ENCODE results near the gene NTRK3. TPM values are rescaled to one million over a fixed set of nuclear protein-coding genes. Genes with fewer than 3 reads are reported as not detected.

NTRK3 gene
- total RNA-seq, 4 donors from 2014 or later: 5.3 to 11.7 (median 6.3) TPM

DNA sequence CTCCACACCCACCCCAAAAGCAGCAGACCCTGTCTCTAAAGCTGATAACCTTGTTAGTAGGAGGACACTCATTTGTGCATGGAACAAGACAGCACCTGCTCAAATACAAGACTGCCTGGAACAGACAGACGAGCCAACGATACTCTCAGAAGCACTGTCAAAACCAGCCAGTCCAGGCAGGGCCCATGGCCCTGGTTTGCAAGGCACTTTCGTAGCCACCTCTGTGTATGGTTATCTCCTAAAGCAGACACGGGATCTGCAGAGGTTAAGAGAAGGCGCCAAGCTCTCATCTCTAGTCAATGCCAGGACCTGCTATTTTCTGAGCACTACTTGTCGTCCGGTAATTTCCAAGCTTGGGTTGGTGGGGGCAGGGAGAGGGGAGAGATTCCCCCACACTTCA lies 10.5 kb downstream of the NTRK3 start:
- Histone ChIP-seq H3K4me1 (peaks cover 9% of the 10 kb centered on the region), H3K36me3 (no peaks in the 10 kb centered on the region), H3K4me3 (no peak overlapping the region), H3K27ac (no peak overlapping the region), H3K9me3 (no peaks in the 10 kb centered on the region), H3K27me3 (peaks cover 9% of the 10 kb centered on the region)
- DNase-seq (ENCODE audit: low spot score in 2 of 2): no peak
- 36% methylated on average over 5 of the region's 7 CpGs for WGBS
- no peak for TF ChIP-seq POLR2A (IDR thresholded peaks at IDR 0.05)
- TF ChIP-seq EP300 (IDR thresholded peaks at IDR 0.05): no peak
- TF ChIP-seq POLR2AphosphoS5 (IDR thresholded peaks at IDR 0.05): no peak
- TF ChIP-seq, protein P1, sequence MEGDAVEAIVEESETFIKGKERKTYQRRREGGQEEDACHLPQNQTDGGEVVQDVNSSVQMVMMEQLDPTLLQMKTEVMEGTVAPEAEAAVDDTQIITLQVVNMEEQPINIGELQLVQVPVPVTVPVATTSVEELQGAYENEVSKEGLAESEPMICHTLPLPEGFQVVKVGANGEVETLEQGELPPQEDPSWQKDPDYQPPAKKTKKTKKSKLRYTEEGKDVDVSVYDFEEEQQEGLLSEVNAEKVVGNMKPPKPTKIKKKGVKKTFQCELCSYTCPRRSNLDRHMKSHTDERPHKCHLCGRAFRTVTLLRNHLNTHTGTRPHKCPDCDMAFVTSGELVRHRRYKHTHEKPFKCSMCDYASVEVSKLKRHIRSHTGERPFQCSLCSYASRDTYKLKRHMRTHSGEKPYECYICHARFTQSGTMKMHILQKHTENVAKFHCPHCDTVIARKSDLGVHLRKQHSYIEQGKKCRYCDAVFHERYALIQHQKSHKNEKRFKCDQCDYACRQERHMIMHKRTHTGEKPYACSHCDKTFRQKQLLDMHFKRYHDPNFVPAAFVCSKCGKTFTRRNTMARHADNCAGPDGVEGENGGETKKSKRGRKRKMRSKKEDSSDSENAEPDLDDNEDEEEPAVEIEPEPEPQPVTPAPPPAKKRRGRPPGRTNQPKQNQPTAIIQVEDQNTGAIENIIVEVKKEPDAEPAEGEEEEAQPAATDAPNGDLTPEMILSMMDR (IDR thresholded peaks at IDR 0.05): no peak

DNA sequence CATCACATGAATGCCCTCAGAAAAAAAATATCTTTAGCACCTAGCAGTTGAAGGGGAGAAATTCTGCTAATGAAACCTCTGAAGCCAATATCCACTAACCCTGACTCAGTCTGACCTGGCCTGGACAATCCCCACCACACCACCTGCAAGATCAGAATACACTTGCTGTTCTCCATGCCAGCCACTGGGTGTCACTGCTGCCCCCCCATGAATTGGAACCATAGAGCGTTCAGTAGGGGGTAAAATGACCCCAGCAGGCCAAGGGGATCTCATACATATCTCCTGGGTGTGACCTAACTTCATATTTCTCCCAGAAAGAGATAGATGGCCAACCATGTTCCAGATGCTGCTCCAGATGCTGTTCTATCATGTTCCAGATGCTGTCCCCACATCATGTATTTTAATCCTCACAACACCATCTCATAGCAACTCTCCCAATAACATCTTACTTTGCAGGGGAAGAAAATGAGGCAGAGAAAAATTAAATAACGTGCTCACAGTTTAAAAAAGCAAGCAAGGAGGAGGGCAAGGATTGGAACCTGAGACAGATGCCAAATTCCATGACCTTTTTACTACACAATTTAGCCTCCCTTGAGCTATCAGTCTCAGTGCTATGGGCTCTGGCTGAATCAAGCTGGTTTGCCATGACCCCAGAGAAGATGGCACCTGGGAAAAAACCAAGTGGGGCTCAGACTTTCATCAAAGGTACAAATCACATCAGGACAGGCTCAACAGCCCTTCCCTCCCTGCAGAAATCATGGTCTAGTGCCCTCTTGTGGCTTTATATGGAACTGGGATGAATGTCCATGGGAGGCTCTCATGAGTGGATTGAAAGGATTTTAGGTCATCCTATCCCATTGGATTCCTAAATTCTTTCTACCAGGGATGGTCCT lies 12.4 kb downstream of the NTRK3 start:
- DNase-seq (ENCODE audit: low spot score in 2 of 2): no peak
- Histone ChIP-seq H3K27ac (no peak overlapping the region), H3K4me1 (peaks cover 9% of the 10 kb centered on the region), H3K9me3 (no peaks in the 10 kb centered on the region), H3K4me3 (no peak overlapping the region), H3K27me3 (peaks cover 11% of the 10 kb centered on the region), H3K36me3 (no peaks in the 10 kb centered on the region)
- no peak for TF ChIP-seq POLR2AphosphoS5 (IDR thresholded peaks at IDR 0.05)
- TF ChIP-seq, protein P1 (IDR thresholded peaks at IDR 0.05): peak; percentile 12 to 49
- 36% methylated on average over 2 of the region's 2 CpGs for WGBS

DNA sequence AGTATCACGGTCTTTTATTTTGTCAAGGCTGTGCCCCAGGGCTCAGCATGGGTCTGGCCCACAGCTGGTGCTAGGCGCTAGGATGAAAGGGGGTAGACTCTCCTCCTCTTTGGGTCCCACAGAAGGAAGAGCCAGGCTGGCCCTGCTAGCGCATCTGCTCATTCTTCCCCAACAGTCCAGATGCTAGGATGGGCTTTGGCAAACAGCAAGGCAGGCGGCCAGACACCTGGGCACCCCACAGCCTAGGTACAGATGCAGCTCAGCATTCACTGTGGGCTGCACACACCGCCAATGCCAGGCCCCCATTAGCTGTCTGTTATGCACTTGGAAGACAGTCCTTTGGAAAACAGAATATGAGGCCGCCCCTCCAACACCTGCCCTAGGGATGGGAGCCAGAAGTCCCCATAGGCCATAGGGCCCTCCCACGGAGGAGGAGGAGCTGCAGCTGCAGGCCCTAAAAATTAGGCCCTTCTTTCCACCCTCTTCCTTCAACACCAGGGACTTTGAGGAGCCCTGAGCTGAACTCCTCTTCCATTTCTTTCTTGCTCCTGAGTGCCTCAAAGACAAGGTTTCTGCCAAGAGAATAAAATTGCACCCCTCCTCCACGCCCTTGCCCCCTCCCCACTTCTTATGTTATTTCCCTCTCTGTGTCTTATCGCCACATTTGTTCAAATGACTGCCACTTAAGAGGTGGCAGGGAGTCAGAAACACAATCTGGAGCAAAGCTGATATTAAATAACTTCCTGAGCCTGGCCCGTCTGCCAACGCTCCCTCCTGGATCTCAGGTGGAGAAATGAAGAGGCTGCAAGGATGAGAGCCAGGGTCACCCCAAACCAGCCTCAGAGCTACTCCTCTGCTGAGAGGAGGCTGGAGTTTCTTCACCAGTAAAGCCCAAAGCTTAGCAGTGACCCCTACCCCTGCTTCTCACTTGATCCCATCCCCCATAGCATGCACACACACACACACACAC lies 13.7 kb downstream of the NTRK3 start:
- Histone ChIP-seq H3K27ac (no peak overlapping the region), H3K27me3 (peaks cover 11% of the 10 kb centered on the region), H3K4me3 (no peak overlapping the region), H3K4me1 (peaks cover 9% of the 10 kb centered on the region), H3K36me3 (no peaks in the 10 kb centered on the region), H3K9me3 (no peaks in the 10 kb centered on the region)
- 85% methylated on average over 11 of the region's 11 CpGs for WGBS
- TF ChIP-seq, protein P1 (IDR thresholded peaks at IDR 0.05): no peak
- TF ChIP-seq EP300 (IDR thresholded peaks at IDR 0.05) (no peak), POLR2AphosphoS5 (IDR thresholded peaks at IDR 0.05) (no peak), POLR2A (IDR thresholded peaks at IDR 0.05) (no peak)
- DNase-seq (ENCODE audit: low spot score in 2 of 2): no peak

DNA sequence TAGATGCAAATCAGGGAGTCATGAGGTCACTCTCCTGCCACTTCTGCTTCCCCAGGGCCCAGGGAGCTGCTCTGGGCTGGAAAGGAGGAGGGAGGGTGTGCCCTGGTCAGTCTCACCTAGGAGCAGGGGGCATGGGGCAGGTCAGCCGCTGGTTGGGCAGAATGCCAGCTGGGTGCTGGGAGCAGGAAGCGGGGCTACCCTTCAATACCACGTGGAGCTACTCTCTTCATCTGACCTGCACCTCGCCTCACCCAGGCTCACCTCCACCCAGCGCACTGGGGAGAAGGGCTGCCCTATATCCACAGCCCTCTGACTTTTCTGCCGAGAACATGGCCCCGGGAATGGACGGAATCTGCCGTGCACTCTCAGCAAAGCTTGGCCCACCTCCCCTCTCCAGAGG lies 15.1 kb downstream of the NTRK3 start:
- no peak overlapping the region for H3K4me3 ChIP-seq
- peaks cover 10% of the 10 kb centered on the region for H3K27me3 ChIP-seq
- no peaks in the 10 kb centered on the region for H3K36me3 ChIP-seq
- no peak for TF ChIP-seq POLR2AphosphoS5 (IDR thresholded peaks at IDR 0.05)
- TF ChIP-seq EP300 (IDR thresholded peaks at IDR 0.05): no peak
- TF ChIP-seq, protein P1 (IDR thresholded peaks at IDR 0.05): no peak
- TF ChIP-seq POLR2A (IDR thresholded peaks at IDR 0.05): no peak
- no peak overlapping the region for H3K27ac ChIP-seq
- peaks cover 3% of the 10 kb centered on the region for H3K4me1 ChIP-seq
- DNase-seq (ENCODE audit: low spot score in 2 of 2): no peak
- WGBS: 90% methylated on average over 4 of the region's 9 CpGs
- H3K9me3 ChIP-seq: no peaks in the 10 kb centered on the region

DNA sequence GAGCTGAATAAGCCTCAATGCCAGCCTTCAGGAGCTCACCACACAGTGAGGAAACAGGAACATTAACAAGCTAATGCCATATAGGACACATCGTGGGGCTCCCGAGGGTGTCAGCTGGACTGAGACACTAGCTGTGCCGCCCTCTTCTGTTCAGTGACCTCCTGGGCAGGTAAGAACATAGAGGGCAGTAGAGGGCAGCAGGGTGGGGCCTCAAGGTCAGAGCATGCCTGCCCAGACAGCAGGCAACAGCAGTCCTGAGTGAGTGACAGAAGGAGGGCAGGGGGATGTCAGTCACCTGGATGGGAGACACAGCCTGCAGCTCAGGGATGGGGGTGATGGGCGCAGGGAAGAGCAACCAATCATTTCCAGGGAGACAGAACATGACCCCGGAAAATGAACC lies 15.5 kb downstream of the NTRK3 start:
- Histone ChIP-seq H3K4me1 (no peaks in the 10 kb centered on the region), H3K9me3 (no peaks in the 10 kb centered on the region), H3K4me3 (no peak overlapping the region), H3K27me3 (peaks cover 6% of the 10 kb centered on the region), H3K27ac (no peak overlapping the region), H3K36me3 (no peaks in the 10 kb centered on the region)
- 68% methylated on average over 5 of the region's 5 CpGs for WGBS
- DNase-seq (ENCODE audit: low spot score in 2 of 2): no peak
- TF ChIP-seq POLR2AphosphoS5 (IDR thresholded peaks at IDR 0.05): no peak
- TF ChIP-seq EP300 (IDR thresholded peaks at IDR 0.05): no peak
- TF ChIP-seq, protein P1 (IDR thresholded peaks at IDR 0.05): no peak
- no peak for TF ChIP-seq POLR2A (IDR thresholded peaks at IDR 0.05)

Measured in suprapubic skin (tissue), 4 donors.